K562 (cell line): Measurements from ENCODE around the gene ABHD17C.

Experiments used
- BHLHE40 ChIP-seq: IDR thresholded peaks from 2 replicates; pipeline ENCODE4 v1.6.1; 2011; ENCODE audit warnings: low read length, improper control_type of control experiment
- CEBPG ChIP-seq, 3 experiments: fragments of 200-800 bp in 1 of 3; sonication (Bioruptor generic) in 1 of 3; sonication (generic) in 1 of 3; formaldehyde crosslinking in 1 of 3; IDR thresholded peaks in 2 of 3; conservative IDR thresholded peaks in 1 of 3; 2 replicates each; pipeline versions ENCODE4 v1.6.1 to v1.8.0; 2016 to 2022; ENCODE audit warnings: missing compliant biosample characterization in 2 of 3, missing genetic modification characterization in 2 of 3, mild to moderate bottlenecking in 1 of 3, missing genetic modification reagents in 1 of 3
- ELF4 ChIP-seq: fragments of 450-650 bp; formaldehyde crosslinking; IDR thresholded peaks from 2 replicates; pipeline ENCODE4 v1.4.0; 2022; ENCODE audit warnings: missing genetic modification characterization
- MXI1 ChIP-seq: IDR thresholded peaks from 2 replicates; pipeline ENCODE4 v1.6.1; 2011; ENCODE audit warnings: low read depth, mild to moderate bottlenecking, improper control_type of control experiment, low read length
- PCBP1 ChIP-seq: fragments of 200-400 bp; formaldehyde crosslinking; IDR thresholded peaks from 2 replicates; pipeline ENCODE4 v1.6.1; 2018; ENCODE audit warnings: mild to moderate bottlenecking, low read depth, low read length; ENCODE audit not compliant: poor library complexity, severe bottlenecking
- ZNF24 ChIP-seq: fragments of 450-650 bp; IDR thresholded peaks from 2 replicates; pipeline ENCODE4 v1.6.1; 2016
- ZNF282 ChIP-seq: sonication (generic); formaldehyde crosslinking; IDR thresholded peaks from 2 replicates; pipeline ENCODE4 v1.8.1; 2023; ENCODE audit warnings: missing genetic modification reagents
- ZNF609 ChIP-seq: sonication (generic); formaldehyde crosslinking; IDR thresholded peaks from 2 replicates; pipeline ENCODE4 v1.8.1; 2023; ENCODE audit warnings: missing genetic modification reagents, mild to moderate bottlenecking, borderline replicate concordance
- ZSCAN29 ChIP-seq: fragments of 450-650 bp; IDR thresholded peaks from 2 replicates; pipeline ENCODE4 v1.6.1; 2017
- TF ChIP-seq, protein P1 (sequence below), 3 experiments: IDR thresholded peaks in 2 of 3; conservative IDR thresholded peaks in 1 of 3; 2 replicates each; pipeline ENCODE4 v1.5.1; 2011 to 2012; ENCODE audit warnings: low read length in 3 of 3, mild to moderate bottlenecking in 3 of 3, control low read depth in 2 of 3, improper control_type of control experiment in 1 of 3, inconsistent platforms in 1 of 3, low read depth in 1 of 3, mixed read lengths in 1 of 3, moderate library complexity in 1 of 3; ENCODE audit not compliant: insufficient read depth in 2 of 3
- TF ChIP-seq, protein P2 (sequence below): sonication (generic); formaldehyde crosslinking; IDR thresholded peaks from 2 replicates; pipeline ENCODE4 v1.8.1; 2023; ENCODE audit warnings: mild to moderate bottlenecking, missing genetic modification reagents, moderate library complexity

DNA sequence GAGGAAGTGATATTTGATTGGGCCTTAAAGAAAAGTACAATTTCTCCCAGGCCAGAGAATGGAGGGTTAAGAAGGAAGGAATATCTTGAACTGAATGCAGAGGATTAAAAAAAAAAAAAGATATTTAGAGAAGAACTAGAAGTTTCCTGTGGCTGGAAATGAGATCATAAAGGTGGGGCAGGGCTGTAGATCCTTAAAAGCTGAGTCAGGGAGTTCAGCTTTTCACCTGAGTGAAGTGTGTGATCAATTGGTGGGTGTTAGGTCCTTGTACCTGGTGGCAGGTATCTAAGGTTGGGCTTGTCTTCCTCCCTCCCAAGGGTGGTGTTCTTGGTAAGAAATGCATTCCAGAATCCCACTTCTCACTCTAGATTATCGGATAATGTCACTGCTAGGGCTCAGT lies 95.9 kb downstream of the ABHD17C start:
- TF ChIP-seq, protein P1, sequence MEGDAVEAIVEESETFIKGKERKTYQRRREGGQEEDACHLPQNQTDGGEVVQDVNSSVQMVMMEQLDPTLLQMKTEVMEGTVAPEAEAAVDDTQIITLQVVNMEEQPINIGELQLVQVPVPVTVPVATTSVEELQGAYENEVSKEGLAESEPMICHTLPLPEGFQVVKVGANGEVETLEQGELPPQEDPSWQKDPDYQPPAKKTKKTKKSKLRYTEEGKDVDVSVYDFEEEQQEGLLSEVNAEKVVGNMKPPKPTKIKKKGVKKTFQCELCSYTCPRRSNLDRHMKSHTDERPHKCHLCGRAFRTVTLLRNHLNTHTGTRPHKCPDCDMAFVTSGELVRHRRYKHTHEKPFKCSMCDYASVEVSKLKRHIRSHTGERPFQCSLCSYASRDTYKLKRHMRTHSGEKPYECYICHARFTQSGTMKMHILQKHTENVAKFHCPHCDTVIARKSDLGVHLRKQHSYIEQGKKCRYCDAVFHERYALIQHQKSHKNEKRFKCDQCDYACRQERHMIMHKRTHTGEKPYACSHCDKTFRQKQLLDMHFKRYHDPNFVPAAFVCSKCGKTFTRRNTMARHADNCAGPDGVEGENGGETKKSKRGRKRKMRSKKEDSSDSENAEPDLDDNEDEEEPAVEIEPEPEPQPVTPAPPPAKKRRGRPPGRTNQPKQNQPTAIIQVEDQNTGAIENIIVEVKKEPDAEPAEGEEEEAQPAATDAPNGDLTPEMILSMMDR (IDR thresholded peaks at IDR 0.05 in 2 of 3, conservative IDR thresholded peaks at IDR 0.05 in 1 of 3; ENCODE audit: insufficient read depth in 2 of 3, low read depth in 1 of 3, low read length in 3 of 3): no peak
- no peak for TF ChIP-seq ZNF24
- no peak for TF ChIP-seq PCBP1
- TF ChIP-seq BHLHE40: no peak
- no peak for TF ChIP-seq CEBPG (CRISPR knock-in tag; IDR thresholded peaks at IDR 0.05)
- no peak for TF ChIP-seq CEBPG (tag; conservative IDR thresholded peaks at IDR 0.05 in 1 of 2, IDR thresholded peaks at IDR 0.05 in 1 of 2)
- no peak for TF ChIP-seq ELF4 (CRISPR knock-in tag)
- TF ChIP-seq ZSCAN29: no peak
- no peak for TF ChIP-seq ZNF282 (CRISPR knock-in tag)
- TF ChIP-seq, protein P2, sequence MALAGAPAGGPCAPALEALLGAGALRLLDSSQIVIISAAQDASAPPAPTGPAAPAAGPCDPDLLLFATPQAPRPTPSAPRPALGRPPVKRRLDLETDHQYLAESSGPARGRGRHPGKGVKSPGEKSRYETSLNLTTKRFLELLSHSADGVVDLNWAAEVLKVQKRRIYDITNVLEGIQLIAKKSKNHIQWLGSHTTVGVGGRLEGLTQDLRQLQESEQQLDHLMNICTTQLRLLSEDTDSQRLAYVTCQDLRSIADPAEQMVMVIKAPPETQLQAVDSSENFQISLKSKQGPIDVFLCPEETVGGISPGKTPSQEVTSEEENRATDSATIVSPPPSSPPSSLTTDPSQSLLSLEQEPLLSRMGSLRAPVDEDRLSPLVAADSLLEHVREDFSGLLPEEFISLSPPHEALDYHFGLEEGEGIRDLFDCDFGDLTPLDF (CRISPR knock-in tag): no peak
- no peak for TF ChIP-seq ZNF609 (CRISPR knock-in tag)
- TF ChIP-seq MXI1: no peak
